IPS-NIHi11 (cell line): ENCODE measurements around the gene MIEF2.
"Not testable (repeated sequence)": the region's sequence is repeated elsewhere in the genome, so short reads cannot be mapped to it uniquely, and the experiment has no call there.

Source experiments
- DNase-seq: peaks from one replicate; pipeline ENCODE4 v3.0.0; 2012; ENCODE audit warnings: mixed read lengths, low spot score

The MIEF2 gene

GRCh38 chr17:18260332-18261145 lies at the start of gene MIEF2:
Gene MIEF2 (plus strand): TSS chr17:18260662. CDS start chr17:18262721, 2,059 bp downstream.
- peak; percentile 98 for DNase-seq

GRCh38 chr17:18213666-18214270 lies 46.7 kb upstream of the MIEF2 start:
- no peak for DNase-seq

DNA sequence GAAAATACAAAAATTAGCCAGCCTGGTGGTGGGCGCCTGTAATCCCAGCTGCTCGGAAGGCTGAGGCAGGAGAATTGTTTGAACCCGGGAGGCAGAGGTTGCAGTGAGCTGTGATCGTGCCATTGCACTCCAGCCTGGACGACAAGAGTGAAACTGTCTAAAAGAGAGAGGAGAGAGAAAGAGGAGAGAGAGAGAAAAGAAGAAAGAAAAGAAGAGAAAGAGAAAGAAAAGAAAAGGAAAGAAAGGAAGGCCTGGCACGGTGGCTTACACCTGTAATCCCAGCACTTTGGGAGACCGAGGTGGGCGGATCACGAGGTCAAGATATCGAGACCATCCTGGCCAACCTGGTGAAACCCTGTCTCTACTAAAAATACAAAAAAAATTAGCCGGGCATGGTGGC lies 43.6 kb upstream of the MIEF2 start:
- not testable (repeated sequence) for DNase-seq

GRCh38 chr17:18217412-18218015 lies 42.9 kb upstream of the MIEF2 start:
- DNase-seq, result peak; percentile 91

- DNase-seq, result no peak
These were observed 41.6 kb upstream of the MIEF2 start for GRCh38 chr17:18218756-18219415.

DNA sequence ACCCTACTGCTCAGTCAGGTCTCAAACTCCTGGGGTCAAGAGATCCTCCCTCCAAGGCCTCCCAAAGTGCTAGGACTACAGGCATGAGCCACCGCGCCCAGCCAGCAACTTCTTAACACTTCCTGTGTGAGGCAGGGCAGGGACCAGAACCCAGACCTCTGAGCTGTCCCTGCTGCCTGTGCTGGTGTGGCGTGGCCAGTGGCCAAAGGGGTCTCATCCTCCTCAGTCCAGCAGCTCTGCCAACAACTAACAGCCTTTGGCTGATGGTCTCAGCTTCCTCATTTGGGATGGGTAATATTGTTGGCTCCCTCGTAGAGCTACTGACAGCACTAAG lies 36.4 kb upstream of the MIEF2 start:
- DNase-seq, result no peak

- DNase-seq, result peak; percentile 80
These were observed 35.9 kb upstream of the MIEF2 start for GRCh38 chr17:18224387-18225120.

DNA sequence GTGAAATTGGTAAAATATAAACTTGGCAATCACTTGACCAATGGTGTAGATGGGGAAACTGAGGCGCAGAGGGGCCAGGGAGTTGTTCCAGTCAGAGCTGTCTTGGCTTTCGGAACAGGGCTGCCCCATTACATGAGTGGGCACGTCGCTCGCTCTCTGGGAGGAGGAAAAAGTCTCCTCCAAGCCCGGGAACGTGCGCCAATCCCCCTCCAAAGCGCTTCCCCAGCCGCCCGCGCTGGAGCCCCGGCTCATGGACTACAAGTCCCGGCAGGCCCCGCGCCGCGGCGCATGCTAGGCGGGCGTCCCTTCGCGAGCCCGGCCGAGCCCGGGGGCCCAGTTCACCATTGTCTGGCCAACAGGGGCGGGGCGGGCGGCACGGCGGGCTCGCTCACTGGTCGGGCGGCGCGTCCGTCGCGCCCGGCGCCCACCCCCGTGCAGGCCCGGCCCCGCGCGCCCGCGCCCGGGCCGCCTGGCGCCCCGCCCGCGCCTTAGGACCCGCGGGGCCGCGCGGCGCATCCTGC lies 35.3 kb upstream of the MIEF2 start, which contains the start of gene LLGL1:
LLGL1 (plus strand) TSS at position 515 of the 521 bp plus-strand sequence. CDS start 48 bp downstream, outside the sequence.
- peak; percentile 99 for DNase-seq

DNA sequence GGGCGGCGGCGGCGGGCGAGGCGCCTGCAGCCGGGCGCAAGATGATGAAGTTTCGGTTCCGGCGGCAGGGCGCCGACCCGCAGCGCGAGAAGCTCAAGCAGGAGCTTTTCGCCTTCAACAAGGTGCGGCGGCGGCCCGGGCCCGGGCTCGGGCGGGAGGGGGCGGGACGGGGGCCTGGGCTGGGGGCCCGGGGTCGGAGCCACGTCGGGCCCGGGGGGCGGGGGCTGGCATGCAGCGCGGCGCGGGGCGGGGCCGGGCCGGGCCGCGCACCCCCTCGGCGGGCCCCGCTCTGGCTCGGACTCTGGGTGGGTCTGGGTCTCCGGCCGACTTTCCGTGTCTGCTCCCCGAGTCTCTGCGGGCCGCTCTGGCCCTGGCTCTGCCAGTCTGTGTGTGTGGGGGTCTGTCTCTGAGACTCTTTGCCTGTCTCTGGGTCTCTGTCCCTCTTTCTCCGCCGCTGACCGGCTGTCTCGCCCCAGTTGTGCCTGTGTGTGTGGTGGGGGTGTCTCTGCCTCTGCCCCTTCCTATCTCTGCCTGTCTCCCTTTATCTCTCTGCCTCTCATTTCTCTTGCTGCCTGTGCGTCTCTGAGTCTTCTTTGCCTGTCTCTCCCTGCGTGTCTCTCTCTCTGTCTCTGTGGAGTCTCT lies 34.7 kb upstream of the MIEF2 start:
- no peak for DNase-seq

GRCh38 chr17:18226284-18226945 lies 34.0 kb upstream of the MIEF2 start:
- no peak for DNase-seq

DNA sequence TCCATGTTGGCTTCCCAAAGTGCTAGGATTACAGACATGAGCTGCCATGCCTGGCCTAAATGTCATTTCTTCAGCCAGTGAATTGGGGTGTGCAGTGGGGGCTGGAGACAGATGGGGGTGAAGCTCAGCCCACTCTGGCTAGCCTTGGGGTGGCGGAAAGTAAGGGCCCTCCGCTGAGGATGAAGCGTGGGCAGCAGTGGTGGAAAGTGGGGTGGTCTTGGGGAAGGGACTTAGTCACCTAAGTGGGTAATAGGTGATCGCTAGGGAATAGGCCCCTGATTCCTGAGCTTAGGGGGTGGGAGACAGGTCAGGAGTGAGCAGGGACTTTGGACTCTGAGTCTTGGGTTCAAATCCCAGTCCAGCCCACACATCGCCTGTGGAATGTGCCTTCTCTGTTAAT lies 32.8 kb upstream of the MIEF2 start:
- no peak for DNase-seq

DNA sequence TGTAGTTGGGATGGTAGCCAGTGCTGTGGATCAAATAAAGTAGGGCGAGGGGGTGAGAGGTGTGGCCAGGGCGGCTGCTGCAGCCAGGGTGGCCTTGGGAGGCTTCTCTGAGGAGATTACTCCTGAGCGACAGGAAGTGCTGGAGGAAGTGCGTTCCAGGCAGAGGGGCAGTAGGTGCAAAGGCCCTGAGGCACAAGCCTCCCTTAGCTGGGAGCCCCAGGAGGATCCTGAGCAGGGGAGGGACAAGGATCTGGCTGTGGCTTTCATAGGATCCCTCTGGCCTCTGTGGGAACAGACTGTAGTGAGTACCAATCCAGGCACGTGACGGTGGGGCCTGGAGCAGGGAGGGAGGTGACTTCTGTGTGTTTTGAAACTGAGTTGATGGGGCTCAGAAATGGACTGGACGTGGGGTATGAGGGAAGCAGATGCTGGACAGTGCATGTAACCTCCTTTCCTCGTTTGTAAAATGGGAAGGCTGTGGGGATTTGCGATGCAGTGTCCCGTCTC lies 32.2 kb upstream of the MIEF2 start:
- DNase-seq, result no peak

- no peak for DNase-seq
These were observed 31.2 kb upstream of the MIEF2 start for GRCh38 chr17:18229254-18229653.

DNA sequence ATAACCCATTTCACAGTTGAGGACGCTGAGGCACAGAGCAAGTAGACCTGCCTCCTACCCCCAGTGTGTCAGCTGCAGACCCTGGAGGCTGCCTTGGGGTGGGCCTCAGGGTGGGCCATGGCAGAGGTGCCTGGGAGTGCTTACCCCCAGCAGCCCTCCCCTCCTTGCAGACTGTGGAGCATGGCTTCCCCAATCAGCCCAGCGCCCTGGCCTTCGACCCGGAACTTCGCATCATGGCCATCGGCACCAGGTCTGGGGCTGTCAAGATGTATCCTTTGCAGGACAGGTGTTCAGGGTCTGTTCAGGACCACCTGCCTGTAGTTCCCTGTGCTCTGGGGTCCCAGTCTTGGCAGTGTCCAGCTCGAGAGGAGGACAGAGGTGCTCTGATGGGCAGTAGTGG lies 30.7 kb upstream of the MIEF2 start:
- no peak for DNase-seq

DNA sequence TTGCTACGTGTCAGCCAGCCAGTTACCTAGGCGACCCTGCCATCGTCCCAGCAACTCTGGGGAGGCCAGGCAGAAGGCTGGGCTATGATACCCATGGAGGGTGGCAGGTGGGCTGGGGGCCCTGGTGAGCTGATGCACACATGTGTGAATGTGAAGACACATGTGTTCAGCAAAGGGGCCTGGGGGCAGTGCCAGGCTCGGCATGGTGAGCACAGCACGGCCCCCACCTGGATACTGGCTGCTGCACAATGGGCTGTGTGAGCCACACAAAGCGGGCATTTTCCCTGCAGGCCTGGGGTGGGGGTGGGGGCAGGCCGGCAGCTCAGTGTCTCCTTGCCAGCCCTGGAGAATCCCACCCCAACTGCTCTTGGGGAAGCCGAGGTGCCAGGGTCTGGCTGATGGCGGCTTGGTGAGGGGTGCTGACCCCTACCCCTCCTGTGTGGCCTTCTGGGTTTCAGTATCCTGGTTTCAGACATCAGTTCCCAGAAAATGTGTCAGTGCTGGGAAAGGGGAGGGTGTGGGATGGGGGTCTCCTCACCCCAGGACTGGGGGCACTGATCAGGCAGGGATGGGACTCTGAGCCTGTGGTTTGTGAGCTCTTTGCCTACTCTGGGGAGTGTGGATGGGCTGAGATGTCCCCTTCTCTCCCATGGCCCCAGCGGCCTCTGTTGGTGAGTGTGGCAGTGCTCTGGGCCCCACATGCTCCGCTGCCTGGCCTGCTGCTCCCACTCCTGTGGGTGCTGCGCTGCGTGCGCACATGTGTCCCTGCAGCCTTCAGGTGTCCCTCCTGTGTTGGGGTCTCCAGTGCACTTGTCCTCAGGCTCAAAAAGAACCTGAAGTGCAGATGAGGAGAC lies 29.9 kb upstream of the MIEF2 start:
- no peak for DNase-seq

GRCh38 chr17:18231164-18231563 lies 29.3 kb upstream of the MIEF2 start:
- DNase-seq, result no peak

DNA sequence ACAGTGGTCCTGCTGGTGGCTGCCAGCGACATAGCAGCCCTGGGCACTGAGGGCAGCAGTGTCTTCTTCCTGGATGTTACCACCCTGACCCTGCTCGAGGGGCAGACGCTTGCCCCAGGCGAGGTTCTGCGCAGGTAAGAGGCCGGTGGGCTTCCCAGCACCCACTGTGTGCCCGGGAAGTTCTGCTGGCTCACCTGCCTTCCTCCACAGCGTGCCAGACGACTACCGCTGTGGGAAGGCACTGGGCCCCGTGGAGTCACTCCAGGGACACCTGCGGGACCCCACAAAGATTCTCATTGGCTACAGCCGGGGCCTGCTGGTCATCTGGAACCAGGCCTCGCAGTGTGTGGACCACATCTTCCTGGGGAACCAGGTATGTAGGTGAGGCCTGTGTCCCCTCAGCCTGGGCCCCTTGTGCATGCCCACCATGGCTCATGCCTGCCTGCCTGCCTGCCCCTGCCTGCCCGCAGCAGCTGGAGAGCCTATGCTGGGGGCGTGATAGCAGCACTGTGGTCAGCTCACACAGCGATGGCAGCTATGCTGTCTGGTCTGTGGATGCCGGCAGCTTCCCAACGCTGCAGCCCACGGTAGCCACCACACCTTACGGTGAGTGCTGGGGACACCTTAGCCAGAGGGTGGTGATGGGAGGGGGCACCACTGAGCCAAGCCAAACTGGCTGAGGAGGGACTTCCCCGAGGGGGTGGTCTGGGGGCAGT lies 26.5 kb upstream of the MIEF2 start:
- DNase-seq, result no peak

GRCh38 chr17:18234853-18235380 lies 25.5 kb upstream of the MIEF2 start:
- DNase-seq, result no peak
